ENCODE measurements around the gene TCF7L2. TPM values are rescaled to one million over a fixed set of nuclear protein-coding genes. Genes with fewer than 3 reads are reported as not detected.

TCF7L2 gene
- total and polyA plus RNA-seq, 9 of the 15 experiments (the other 6 are each of a cell fraction or from before 2014, with no cell fraction given) = 0.32 to 2.8 (median 0.92) TPM

GRCh38 chr10:113022265-113022664, 72.2 kb downstream of the TCF7L2 start:
- FAIRE-seq = no peak
- ChIA-PET CTCF (ENCODE audit: low intra/inter-chr PET ratio) (no interaction called here), POLR2A (no interaction called here)
- no peak overlapping the region for H3K4me2 ChIP-seq (ENCODE audit: insufficient read depth, low read length)
- H3K79me2 ChIP-seq (ENCODE audit: control insufficient read depth, insufficient read depth, low read length) = no peaks in the 10 kb centered on the region
- BruUV-seq (replicated peaks) = no TSS peak
- H3K4me1 ChIP-seq (replicated peaks in 1 of 2; ENCODE audit: control insufficient read depth in 2 of 2, insufficient read depth in 2 of 2, low read length in 2 of 2) = no peaks in the 10 kb centered on the region; a peak in 1 of 5 replicates
- peaks cover 0 to 7% of the 10 kb centered on the region in 2 experiments; a peak in 1 of 5 replicates for H3K27me3 ChIP-seq (ENCODE audit: control insufficient read depth in 2 of 2, insufficient read depth in 2 of 2, low read length in 2 of 2)
- no peak for DNase-seq (ENCODE audit: extremely low read depth in 1 of 4, low spot score in 3 of 4)
- H2AFZ ChIP-seq (ENCODE audit: low read depth, low read length) = no peak overlapping the region
- H3K9ac ChIP-seq (ENCODE audit: insufficient read depth in 1 of 2, low read depth in 2 of 2, low read length in 2 of 2) = no peak overlapping the region
- intact Hi-C loops (cut with micrococcal nuclease) = no loop called here
- WGBS (ENCODE audit: insufficient coverage, low coverage, missing lambda C conversion rate) = 46% methylated on average over 7 of the region's 7 CpGs
- H4K20me1 ChIP-seq (replicated peaks; ENCODE audit: control insufficient read depth, insufficient read depth, low read length) = no peaks in the 10 kb centered on the region; the same call in 1 of the 2 replicates
- no peaks in the 10 kb centered on the region for H3K9me3 ChIP-seq (replicated peaks; ENCODE audit: control insufficient read depth, insufficient read depth, low read depth, low read length)
- in situ Hi-C loops (cut with MboI) = no loop called here
- TF ChIP-seq ZFP1 (CRISPR knock-in tag; IDR thresholded peaks at IDR 0.05) (no peak), SRSF3 (IDR thresholded peaks at IDR 0.05; ENCODE audit: insufficient read depth, low read length) (no peak), SMAD3 (CRISPR knock-in tag; conservative IDR thresholded peaks at IDR 0.05) (no peak), ZNF140 (CRISPR knock-in tag; IDR thresholded peaks at IDR 0.05) (no peak), ZNF347 (CRISPR knock-in tag; IDR thresholded peaks at IDR 0.05; ENCODE audit: low read depth) (no peak)
- ATAC-seq = no peak
- H3K27ac ChIP-seq (ENCODE audit: extremely low read depth, low read depth, low read length) = no peak overlapping the region
- no peak overlapping the region for H3K4me3 ChIP-seq
- H3K9me1 ChIP-seq (ENCODE audit: control insufficient read depth, insufficient read depth, low read length) = no peaks in the 10 kb centered on the region
- no peaks in the 10 kb centered on the region for H3K36me3 ChIP-seq (ENCODE audit: control insufficient read depth, insufficient read depth, low read length)

- no peak overlapping the region for H2AFZ ChIP-seq (ENCODE audit: low read depth, low read length)
- DNase-seq (ENCODE audit: extremely low read depth in 1 of 4, low spot score in 3 of 4) = no peak
- H3K4me2 ChIP-seq (ENCODE audit: insufficient read depth, low read length) = no peak overlapping the region
- no peaks in the 10 kb centered on the region for H3K4me1 ChIP-seq (replicated peaks in 1 of 2; ENCODE audit: control insufficient read depth in 2 of 2, insufficient read depth in 2 of 2, low read length in 2 of 2)
- no peak for TF ChIP-seq DLX4 (CRISPR knock-in tag; IDR thresholded peaks at IDR 0.05)
- no peak for TF ChIP-seq PTRF (tag; IDR thresholded peaks at IDR 0.05)
- no peak for TF ChIP-seq ZNF282 (CRISPR knock-in tag; IDR thresholded peaks at IDR 0.05)
- no peak for TF ChIP-seq ZNF23 (CRISPR knock-in tag; IDR thresholded peaks at IDR 0.05)
- no peak for TF ChIP-seq BCOR (IDR thresholded peaks at IDR 0.05)
- TF ChIP-seq ZNF518B (CRISPR knock-in tag; IDR thresholded peaks at IDR 0.05) = no peak
- no peak for ATAC-seq
- H3K9me3 ChIP-seq (replicated peaks; ENCODE audit: control insufficient read depth, insufficient read depth, low read depth, low read length) = no peaks in the 10 kb centered on the region
- no peak overlapping the region for H3K4me3 ChIP-seq
- peaks cover 0 to 9% of the 10 kb centered on the region in 2 experiments; a peak in 1 of 5 replicates for H3K27me3 ChIP-seq (ENCODE audit: control insufficient read depth in 2 of 2, insufficient read depth in 2 of 2, low read length in 2 of 2)
- in situ Hi-C loops (cut with MboI) = no loop called here
- no peak overlapping the region for H3K9ac ChIP-seq (ENCODE audit: insufficient read depth in 1 of 2, low read depth in 2 of 2, low read length in 2 of 2)
- no peaks in the 10 kb centered on the region for H3K79me2 ChIP-seq (ENCODE audit: control insufficient read depth, insufficient read depth, low read length)
- no peaks in the 10 kb centered on the region for H3K36me3 ChIP-seq (ENCODE audit: control insufficient read depth, insufficient read depth, low read length)
- ChIA-PET CTCF (ENCODE audit: low intra/inter-chr PET ratio) (no interaction called here), POLR2A (no interaction called here)
- FAIRE-seq = no peak
- intact Hi-C loops (cut with micrococcal nuclease) = no loop called here
- WGBS (ENCODE audit: insufficient coverage, low coverage, missing lambda C conversion rate) = 14% methylated on average over 5 of the region's 6 CpGs
- H3K9me1 ChIP-seq (ENCODE audit: control insufficient read depth, insufficient read depth, low read length) = no peaks in the 10 kb centered on the region
- no peak overlapping the region for H3K27ac ChIP-seq (ENCODE audit: extremely low read depth, low read depth, low read length)
- no peaks in the 10 kb centered on the region; the same call in 1 of the 2 replicates for H4K20me1 ChIP-seq (replicated peaks; ENCODE audit: control insufficient read depth, insufficient read depth, low read length)
- no TSS peak for BruUV-seq (replicated peaks)
Observed at GRCh38 chr10:113023017-113023416, 73.0 kb downstream of the TCF7L2 start.
